ENCODE results near the gene RHBDD1.

RHBDD1 gene, protein sequence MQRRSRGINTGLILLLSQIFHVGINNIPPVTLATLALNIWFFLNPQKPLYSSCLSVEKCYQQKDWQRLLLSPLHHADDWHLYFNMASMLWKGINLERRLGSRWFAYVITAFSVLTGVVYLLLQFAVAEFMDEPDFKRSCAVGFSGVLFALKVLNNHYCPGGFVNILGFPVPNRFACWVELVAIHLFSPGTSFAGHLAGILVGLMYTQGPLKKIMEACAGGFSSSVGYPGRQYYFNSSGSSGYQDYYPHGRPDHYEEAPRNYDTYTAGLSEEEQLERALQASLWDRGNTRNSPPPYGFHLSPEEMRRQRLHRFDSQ

GRCh38 chr2:226835796-226836547 lies at the start of gene RHBDD1:
Gene RHBDD1, plus strand, starts transcription at chr2:226836054. Its CDS starts 28,640 bp downstream, at chr2:226864694.
- DNase-seq, result peak; percentile 72

DNA sequence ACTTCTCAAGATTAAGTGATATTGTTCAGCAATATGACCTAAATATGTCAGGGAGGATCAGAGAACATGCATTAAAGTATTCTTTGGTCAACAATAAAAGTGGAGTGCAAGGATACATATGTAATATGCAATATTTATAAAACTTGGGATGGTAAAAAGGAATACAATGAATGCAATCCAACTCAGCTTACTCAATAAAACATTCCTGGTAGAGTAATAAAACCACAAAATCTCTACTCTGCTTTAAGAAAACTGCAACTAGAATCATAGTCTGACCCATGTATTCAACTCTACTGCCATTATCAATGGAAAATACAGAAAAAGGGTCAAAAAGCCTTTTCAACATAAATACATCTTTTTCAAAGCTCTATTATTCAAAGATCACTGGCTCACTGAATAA lies 47.8 kb upstream of the RHBDD1 start:
- DNase-seq, result no peak

DNA sequence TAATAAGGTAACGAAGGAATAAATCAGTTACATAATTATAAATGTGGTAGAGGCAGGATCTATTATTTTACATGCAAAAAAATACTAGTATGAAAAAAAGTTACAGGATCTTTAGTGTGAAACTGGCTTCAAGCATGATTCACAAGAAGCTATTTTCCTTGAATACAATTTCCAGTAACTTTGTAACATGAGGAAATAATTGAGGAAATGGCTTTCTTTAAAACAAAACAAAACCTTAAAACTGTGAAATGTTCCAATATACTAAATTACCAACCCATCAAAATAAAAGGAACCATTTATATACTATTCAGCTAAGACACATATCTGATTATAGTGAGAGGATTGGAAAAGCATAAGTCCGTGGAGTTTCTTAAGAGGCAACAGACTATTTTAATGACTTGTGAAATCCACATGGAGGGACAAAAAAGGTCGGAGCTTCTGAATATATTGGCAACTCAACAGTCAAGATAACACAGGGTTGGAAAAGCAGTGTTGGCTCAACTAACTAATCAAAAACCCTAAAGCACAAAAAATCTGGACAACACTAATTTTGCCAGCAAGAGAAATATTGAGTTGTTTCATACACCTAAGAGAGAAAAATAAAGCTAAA lies 46.9 kb upstream of the RHBDD1 start:
- no peak for DNase-seq

- DNase-seq, result no peak
Observed at GRCh38 chr2:226790011-226790410, 45.8 kb upstream of the RHBDD1 start.

GRCh38 chr2:226790431-226790830 lies 45.4 kb upstream of the RHBDD1 start:
- no peak for DNase-seq

DNA sequence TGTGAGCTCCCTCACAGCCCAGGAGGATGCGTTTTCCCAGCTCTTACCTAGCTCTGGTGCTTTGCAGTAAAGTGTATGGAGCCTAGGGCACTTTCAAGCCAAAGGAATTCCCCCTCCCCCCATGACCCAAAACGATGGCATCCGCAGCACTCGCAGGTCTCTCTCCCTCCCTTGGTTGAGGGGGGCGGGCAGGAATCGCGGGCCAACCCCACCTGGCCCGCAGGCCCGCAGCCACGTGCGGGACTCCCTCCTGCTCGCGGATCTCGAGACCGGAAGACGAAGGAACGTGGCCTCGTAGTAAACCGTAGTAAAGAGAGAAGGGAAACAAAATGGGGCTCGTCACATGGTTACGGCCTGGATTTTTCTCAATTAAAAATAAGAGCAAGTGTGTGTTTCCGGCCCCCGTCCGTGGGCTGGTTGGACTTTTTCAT lies 44.8 kb upstream of the RHBDD1 start:
- no peak for DNase-seq

DNA sequence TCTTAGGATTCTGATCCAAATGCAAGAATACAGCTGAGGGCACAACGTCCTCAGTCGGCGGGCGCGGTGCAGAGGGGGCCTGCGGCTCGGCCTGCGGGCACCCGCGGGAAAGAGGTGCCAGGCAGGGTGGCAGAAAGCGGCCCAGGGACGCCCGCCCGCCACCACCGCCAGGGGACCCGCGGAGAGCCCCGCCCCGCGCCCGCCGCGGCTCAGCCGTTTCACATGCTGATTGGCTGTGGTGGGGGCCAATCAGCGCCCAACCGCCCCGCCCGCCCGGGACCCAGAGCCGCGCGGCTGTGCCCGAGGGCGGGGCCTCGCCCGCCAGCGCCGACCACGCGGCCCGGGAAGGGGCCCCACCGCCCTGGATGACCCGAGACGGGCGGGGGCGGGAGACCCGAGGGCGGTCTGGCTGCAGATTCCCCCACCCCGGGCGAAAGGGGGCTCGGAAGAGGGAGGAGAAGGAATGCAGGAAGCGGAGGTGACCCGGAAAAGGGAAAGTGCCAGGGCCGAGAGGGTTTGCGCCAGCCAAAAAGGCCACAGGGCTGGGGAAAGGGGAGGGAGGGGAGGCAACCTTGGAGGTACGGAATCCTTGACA lies 44.3 kb upstream of the RHBDD1 start:
- peak; percentile 59 for DNase-seq

GRCh38 chr2:226792155-226792881 lies 43.5 kb upstream of the RHBDD1 start:
- no peak for DNase-seq

DNA sequence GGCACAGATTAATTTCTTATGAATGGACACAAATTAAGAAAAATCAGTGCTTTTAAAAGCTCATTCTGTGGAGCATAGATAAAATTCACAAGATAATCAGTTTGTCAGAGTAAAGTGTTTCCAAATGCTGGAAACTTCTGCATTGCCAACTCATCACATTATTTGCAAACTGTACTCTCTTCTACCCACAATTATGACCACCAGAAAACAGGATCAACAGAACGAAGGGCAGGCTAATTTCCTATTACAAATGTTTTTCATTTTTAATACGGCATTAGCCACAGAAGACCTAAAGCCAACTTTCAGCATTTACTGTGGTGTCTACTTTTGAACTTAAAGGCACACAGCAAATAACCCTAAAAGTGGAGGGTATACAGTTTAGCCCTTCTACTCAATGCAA lies 42.2 kb upstream of the RHBDD1 start:
- no peak for DNase-seq

DNA sequence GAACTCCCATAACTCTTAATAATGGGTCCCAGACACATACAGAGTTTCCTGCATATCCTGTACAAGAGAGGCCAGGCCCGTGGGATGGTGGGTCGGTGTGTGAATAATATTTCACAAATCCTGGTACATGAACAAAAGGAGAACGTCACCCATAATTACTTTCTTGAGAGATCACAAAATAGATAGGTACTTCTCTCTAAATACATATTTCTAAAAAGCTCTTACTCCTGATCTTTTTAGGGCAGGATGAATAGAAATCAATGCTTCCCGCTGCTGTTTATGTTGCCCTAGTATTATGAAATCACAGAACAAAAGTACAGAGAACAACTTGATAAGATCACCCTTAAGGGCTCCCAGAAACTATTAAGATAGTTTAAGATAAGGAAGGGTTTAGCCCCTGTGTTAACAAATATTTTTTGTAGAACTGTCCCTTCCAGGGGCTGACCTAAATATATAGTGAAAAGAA lies 41.6 kb upstream of the RHBDD1 start:
- no peak for DNase-seq

- DNase-seq, result no peak
Observed at GRCh38 chr2:226794751-226795171, 41.1 kb upstream of the RHBDD1 start.

DNA sequence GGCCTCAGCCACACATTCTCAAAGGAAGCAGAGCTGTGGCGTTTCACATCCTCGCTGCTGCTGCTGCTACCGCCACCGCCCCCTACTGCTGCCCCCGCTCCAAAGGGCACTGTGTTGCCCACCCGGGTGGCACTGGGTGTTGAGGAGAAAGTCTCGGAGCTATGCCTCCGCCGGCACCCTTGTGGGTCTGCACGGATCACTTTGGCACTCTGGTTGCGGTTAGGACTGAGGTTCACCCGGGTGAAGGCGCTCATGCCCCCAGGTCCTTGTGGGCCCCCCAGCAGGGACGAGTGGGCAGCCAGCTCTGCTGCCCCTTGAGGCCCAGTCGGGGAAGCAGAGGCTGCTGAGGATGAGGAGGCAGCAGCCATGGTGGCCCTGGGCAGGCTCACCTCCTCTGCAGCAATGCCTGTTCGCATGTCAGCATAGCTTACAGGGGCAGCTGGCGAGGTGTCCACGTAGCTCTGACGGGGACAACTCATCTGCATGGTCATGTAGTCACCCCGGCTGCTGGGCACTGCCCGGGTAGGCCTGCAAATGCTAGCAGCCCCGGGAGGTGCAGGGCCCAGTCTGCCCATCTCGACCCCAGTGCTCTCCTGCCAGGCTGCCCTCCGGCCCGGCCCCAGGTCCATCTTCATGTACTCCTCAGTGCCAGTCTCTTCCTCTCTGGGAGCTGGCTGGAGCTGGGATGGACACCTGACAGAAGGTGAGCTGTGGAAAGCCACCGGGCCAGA lies 40.4 kb upstream of the RHBDD1 start:
- no peak for DNase-seq

DNA sequence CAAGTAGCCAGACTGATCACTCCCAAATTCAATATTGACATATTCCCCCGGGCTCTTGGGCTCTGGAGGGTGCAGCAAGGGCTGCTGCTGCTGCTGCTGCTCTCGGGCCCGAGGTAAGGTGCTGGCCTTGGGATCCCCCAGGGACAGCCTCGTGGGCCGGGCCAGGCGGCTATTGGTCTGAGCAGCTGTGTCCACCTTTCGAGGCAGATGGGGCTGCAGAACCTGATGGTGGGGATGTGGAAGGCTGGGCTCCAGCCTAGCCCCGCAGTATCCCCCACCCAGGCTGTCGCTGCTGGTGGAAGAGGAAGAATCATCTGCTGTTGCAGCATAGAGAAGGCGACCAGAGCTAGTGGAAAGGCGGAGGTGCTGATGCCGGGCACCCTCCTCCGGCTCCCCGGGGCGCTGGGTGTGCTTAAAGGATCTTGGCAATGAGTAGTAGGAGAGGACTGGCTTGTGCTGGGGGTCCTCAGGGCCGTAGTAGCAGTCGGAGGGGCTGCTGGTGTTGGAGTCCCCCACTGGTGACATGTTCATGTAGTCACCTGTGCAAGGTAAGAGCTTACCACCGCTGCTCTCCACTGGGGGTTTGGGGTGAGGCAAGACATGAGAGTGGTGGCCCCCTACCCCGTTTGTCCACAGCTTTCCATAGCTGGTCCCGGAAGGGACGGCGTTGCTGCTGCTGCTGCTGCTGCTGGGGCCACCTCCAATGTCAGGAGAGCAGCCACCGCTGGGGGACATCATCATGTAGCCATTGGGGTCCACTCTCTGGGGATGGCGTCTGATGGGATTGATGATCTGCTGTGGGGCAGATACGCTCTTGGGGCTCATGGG lies 39.6 kb upstream of the RHBDD1 start:
- DNase-seq, result no peak

DNA sequence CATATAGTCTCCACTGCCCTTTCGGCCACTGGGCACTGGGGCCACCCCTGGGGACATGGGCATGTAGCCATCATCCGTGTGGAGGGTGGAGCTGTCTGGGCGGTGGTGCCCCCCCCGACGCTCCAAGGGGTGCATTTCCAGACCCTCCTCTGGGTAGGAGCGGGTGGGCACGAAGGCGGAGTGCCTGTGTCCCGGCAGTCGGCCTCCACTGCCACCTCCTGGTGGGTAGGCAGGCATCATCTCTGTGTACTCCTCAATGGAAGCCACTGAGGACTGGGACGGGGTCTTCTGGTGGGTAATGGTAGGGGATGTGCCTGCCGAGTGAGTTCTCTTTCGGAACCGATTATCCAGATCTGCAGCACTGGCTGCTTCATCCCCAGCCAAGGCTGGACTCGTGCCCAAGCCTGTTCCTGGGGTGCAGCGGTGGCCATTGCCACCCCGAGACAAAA lies 39.0 kb upstream of the RHBDD1 start:
- no peak for DNase-seq

DNA sequence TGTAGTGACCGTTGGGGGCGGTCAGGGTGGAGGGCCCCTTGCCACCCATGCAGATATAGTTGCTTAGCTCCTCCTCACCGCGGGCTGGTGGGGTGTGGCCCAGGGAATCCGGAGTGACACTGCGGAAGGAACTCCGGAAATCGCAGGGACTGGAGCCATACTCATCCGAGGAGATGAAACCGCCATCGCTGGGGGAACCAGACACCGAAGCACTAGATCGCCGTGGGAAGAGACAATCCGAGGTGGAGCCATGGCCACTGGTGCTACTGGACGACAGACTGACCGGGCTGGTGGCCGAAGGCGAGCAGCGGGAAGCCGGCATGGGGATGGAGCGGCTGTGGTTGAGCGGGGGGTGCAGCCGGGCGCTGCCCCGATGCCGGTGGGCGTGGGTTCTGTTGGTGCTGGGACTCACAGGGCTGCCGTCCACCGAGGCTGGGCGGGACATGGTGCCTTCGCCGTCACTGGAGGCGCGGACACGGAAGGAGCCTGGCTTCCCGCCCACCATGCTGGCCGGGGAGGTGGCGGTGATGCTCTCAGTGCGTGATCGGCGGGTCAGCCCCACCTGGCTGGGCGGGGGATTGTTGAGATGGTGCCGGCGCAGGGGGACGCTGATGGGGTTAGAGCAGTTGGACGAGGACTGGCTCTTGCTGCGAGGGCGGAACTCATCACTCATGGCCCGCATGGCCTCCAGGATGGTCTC lies 38.4 kb upstream of the RHBDD1 start:
- DNase-seq, result no peak

DNA sequence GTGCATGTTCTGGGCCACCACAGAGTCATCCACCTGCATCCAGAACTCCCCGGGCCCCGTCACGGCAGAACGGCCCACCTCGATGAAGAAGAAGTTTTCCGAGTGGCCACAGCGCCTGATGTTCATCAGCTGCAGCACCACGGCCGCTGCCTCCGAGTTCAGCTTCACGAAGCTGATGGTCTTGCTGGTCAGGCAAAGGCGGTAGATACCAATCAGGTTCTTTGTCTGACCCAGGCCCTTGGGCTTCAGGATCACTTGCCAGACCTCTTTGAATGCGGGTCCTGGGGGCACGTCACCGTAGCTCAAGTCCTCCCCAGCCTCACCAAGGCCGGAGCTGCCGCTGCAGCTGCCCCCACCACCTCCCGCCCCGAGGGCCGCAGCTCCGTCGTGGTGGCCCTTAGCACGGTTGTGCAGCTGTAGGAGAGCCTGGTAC lies 37.8 kb upstream of the RHBDD1 start:
- DNase-seq, result no peak

DNA sequence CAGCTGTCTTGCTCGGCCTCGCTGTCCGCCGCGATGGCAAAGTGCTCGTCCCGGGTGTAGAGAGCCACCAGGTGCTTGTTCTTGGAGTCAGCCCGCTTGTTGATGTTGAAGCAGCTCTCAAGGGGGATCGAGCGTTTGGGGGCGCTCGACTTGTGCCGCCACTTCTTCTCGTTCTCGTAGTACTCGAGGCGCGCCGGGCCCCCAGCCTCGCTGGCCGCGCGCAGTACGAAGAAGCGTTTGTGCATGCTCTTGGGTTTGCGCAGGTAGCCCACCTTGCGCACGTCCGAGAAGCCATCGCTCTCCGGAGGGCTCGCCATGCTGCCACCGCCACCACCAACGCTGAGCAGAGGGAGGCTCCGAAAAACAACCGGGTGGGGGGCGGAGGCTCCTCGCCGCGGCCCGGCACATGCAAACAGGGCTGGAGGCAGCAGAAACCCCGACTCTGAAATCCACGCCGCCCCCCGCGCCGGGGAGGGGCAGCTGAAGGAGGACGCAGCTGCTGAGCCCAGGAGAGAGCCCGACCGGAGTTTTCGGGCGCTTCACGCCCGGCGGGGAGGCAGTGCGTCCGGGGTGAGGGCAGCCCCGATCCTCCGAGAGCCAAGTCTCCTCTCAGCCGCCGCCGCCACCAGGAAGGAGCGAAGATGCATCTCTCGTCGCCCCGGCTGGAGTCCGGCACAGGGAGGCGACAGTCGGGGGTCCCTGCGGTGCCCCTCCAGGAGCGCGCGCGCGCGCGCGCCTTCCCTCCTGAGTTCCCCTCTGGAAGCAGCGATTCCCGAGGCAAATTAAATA lies 37.2 kb upstream of the RHBDD1 start:
- DNase-seq, result no peak

DNA sequence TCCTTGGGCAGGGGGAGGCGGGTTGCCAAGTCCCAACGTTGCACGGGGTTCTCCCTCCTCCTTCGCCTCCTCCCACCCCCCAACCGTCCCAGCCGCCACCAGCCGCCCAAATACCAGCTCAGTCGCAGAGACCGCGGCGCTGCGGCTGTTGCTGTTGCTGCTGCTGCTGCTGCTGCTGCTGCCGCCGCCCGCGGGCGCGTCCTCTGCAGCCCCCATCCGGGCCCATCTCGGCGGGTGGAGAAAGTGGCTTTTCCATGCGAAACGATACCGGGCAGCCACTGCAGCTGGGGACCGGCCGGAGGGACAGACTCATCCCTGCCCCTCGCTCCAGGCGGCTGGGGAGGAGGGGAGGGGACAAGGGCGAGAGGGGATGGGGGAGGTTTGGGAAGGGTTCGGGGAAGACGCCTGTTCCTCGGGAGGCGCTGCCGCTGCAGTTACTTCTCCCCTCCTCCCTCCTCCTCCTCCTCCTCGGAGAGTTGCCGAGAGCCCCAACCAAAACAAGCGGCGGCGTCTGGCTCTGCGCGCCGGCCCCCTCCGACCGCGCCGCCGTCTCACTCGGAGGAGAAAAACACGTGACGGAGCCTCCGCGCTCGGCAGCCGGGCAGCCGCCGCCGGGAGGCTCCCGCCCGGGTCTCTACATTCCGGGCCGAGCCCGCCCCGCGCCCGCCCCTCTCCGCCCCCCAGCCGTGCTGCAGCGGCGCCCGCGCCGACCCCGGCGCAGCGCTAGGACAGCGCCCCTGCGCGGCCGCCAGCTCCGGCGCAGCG lies 36.5 kb upstream of the RHBDD1 start, which contains the start of gene IRS1:
Gene IRS1 (minus strand): TSS at position 610 of the 765 bp plus-strand sequence. CDS start 1,082 bp downstream, outside the sequence.
- DNase-seq, result peak; percentile 10
